ENCODE measurements around the gene SGK1.
"Not testable (repeated sequence)": the region's sequence is repeated elsewhere in the genome, so short reads cannot be mapped to it uniquely, and the experiment has no call there.

The SGK1 gene

DNA sequence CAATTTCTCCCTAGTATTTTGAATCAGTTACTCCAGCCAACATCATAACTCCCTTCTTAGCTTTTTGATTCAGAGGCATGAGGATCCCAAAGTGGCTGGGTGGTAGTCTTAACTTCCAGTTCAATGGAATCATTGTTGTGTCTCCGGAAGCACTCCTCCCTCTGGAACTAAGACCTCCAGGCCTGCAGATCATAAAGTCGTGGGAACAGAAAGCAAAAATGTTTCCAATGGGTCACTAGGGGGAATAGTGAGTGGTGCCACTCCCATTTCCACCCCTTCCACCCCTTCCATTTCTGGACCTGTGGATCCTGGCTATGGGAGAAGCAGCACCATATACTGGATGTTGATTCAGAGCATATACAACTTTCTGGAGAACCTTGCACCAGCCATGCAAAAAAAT lies 130.8 kb downstream of the SGK1 start:
- DNase-seq (ENCODE audit: low read depth): no peak

DNA sequence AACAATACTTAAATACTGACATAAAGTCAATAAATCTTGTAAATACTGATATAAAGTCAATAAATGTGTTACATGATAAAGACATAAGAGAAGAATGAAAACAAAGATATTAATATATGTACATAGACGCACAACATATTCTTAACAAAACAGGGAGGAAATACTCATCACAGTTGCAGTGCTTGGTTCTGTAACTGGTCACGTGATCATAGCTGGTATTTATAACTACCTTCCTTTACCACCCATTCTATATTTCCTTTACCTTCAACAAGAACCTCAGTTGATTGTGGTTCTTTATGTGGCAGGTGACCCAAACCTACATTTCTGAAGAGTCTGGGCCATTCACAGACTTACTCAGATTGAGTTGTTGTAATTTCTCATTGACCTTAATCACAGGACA lies 131.6 kb downstream of the SGK1 start:
- DNase-seq (ENCODE audit: low read depth): no peak

DNA sequence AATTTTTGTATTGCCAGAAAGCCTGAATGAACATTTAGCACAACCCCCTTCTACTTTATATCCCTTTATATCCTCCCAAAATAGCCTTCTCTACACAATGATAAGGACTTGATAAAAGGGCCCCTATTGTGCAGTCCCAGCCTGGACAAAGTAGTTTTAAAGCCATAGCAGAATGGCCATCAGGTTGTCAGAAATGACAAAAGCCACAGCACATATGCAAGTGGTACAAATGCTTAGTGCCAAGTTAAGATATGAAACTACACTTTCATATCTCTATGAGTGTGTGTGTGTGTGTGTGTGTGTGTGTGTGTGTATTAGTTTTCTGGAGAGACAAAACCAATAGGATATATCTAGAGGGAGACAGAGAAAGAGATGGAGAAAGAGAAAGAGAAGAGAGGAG lies 132.6 kb downstream of the SGK1 start:
- no peak for DNase-seq (ENCODE audit: low read depth)

DNA sequence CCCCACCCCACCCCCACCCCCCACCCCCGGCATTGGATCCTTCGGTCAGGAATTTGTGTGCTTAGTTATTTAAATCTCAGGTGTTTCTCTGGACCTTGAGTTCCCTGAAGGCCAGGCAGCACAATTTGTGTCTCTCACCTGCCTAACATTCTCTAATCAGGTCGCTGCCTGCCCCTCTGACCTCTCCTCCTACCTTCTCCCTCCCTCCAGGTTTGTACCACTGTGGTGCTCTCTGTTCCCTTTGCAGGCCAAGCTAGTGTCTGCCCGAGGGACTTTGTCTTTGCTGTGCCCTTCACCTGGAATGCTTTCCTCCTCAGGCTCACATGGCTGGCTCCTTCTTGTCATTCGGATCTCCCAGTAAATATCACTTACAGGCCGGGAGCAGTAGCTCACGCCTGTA lies 134.1 kb downstream of the SGK1 start:
- no peak for DNase-seq (ENCODE audit: low read depth)

DNA sequence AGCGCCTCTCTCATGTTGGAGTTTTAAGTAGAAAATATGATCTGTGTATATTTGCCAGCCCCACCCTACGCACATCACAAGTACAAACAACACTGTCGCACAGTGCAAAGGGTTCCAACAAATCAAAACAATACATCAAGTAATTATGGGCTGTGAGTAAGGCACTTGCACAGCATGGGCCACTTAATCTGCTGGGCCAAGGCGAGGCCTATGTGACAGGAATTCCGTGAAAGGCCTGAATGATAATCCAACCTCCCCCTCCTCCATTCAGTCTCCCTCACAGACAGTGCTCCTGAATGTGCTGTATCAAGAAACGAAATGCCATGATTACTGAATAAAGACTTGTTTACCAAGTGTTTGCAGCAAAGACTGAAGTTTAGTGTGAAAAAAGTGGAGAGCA lies 135.4 kb downstream of the SGK1 start:
- no peak for DNase-seq (ENCODE audit: low read depth)

DNA sequence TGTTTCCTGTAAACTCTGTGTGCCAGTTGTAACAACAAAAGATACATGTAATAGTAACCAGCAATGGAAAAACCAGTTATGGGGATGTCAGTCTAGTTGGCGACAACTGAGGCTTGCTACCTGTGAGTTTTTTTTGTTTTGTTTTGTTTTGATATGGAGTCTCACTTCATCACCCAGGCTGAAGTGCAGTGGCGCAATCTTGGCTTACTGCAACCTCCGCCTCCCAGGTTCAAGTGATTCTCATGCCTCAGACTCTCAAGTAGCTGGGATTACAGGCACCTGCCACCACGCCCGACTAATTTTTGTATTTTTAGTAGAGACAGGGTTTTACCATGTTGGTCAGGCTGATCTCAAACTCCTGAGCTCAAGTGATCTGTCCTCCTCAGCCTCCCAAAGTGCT lies 136.2 kb downstream of the SGK1 start:
- not testable (repeated sequence) for DNase-seq (ENCODE audit: low read depth)

DNA sequence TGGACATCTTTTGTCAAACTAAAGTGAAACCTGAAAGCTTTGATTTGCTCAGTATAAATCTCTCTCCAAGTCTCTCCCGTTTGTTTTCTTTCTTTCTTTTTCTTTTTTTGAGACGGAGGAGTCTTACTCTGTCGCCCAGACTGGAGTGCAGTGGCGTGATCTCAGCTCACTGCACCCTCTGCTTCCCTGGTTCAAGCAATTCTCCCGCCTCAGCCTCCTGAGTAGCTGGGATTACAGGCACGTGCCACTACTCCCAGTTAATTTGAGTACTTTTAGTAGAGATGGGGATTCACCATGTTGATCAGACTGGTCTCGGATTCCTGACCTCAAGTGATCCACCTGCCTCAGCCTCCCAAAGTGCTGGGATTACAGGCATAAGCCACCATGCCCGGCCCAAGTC lies 136.7 kb downstream of the SGK1 start:
- not testable (repeated sequence) for DNase-seq (ENCODE audit: low read depth)

DNA sequence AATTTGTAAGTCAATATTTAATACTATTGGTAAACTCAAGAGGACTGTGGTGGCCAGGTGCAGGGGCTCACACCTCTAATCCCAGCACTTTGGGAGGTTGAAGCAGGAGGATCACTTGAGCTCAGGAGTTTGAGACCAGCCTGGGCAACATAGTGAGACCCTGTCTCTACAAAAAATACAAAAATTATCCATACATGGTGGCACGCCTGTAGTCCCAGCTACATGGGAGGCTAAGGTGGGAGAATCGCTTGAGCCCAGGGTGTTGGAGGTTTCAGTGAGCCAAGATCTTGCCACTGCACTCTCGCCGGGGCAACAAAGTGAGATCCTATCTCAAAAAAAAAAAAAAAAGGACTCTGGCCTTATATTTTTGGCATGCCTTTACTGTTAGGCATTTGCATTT lies 137.4 kb downstream of the SGK1 start:
- not testable (repeated sequence) for DNase-seq (ENCODE audit: low read depth)

DNA sequence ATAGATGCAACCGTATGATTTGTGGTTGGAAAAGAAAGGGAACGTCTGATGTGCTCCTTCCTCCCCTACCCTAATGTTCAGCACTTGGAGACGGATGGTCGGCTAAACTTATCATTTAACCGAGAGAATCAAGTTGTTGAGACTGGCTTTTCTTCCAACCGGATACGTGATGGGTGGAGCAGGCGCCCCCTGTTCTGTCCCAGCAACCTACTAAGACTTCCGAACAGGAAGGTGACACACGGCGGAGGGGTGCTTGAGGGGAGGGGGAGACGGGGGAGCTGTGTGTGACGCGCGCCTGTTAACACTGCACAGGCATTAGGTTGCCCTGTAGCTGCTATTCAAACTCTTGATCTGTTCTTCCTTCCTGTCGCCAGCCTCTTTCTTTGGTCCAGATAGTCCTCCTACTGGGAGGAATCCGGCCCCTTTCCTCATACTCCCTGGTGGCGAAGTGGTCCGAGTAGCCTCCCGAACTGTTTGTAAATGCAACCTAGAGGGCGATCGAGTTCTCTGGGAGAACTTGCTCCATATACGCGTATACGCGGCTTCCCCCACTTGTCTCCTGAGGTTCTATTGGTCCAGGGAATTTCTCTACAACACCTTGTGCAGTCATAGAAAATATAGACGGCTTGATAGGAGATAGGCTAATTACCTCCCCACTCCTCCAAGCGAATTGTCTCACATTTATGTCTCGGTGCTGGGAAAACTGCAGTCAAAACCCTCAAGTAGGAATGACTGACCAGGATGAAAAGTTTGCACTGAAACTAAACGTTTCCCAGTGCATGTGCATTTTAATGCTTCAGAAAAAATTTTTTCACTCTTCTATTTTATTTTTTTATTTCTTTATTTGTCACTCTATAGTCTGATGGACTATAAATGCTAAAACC lies 139.5 kb downstream of the SGK1 start:
- DNase-seq (ENCODE audit: low read depth): peak; percentile 84

DNA sequence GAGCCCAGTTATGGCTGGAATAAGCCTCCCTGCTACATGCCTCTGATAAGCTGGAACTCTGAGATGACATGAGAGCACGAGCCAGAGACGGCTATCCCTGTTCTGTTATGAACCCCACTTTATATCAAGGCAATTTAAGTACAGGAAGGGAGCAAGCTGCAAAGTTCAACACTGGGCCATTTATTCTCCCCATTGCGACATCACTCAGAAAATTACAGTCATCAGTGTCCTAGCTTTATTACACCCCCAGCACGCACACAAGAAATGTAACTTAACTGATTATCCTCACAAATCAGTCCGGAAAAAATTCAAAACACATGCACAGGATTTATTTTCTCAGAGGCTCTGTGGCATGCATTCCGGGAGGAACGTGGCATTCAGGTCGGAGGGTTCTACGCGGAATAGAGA lies 140.2 kb downstream of the SGK1 start:
- peak; percentile 81 for DNase-seq (ENCODE audit: low read depth)

DNA sequence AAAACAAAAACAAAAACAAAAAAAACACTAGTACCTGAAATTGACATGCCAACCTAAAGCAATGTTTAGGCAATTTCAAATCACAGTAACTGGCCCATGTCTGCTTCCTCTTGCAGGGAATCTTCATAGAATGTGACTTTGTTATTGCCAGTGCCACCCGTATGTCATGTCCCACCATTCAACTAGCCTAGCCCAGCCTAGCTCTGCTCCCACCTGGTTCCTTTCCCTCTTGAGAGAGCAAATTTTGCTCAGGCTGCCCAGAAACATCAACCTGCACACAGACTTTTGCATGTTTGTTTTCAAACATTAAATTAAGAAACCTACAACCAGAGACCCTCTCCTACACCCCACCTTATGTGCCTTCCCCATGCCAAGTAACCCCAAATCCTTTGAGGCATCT lies 140.7 kb downstream of the SGK1 start:
- no peak for DNase-seq (ENCODE audit: low read depth)

DNA sequence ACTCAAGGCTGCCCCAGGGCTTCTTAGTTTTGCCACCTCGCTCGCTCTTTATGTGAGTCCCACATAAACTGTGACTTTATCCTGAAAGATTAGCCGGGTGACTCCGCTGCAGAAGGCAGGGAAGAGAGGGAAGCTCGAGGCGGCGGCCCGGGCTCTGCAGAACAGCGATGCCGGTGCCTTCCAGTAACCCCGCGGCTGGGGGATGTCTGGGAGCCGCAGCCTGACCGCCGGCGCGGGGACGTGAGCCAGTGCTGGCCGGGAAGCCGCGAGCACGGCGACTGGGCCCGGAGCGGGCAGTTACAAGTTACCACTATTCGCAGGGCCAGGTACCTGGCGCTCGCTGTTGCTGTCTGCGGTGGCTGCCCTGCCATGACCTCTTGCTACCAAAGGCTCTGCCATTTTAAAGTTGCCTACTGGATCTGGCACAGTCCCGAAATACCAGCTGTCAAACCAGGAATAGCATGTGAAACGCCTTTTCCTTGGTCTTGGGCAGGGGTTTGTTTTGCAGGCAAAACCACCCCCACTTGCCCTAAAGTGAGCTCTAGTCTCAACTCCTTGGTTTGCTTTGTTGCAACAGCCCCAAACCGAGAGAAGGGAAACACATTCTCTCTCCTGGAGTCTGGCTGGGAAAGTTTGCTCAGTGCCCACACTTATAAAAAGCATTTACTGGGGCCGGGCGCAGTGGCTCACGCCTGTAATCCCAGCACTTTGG lies 141.5 kb downstream of the SGK1 start:
- no peak for DNase-seq (ENCODE audit: low read depth)

DNA sequence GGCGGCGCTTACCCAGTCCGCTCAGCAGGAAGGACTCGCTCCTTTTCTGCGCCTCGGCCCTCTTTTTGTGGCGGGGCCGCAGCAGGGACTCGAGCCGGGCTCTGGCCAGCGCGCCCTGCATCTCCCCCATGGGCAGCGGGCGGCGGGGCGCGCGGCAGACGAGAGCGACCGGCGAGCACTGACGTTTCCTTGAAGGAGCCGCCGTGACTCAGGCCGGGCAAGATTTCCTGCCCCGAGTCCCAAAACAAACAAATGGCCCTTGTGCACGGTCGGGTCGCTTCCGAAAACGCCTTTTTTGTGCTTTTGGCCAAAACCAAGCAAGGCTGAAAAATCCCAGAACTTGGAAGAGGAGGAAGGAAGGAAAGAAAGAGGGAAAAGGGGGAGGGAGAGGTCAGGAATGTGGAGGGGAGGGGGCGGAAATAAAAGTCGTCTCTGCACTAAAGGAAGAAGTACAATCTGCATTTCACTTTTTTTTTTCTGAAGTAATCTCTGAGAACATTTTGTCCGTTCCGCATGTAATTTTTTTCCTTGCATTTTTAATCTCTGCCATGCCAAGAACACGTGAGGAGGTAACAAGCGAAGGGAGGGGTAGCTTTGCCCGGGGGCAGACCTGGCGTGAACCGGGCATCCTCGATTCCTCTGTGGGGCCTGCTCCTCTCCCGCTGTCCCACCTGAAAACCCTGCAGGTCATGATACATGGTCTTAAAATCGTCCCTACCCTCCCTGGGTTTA lies 142.2 kb downstream of the SGK1 start:
- DNase-seq (ENCODE audit: low read depth): no peak

DNA sequence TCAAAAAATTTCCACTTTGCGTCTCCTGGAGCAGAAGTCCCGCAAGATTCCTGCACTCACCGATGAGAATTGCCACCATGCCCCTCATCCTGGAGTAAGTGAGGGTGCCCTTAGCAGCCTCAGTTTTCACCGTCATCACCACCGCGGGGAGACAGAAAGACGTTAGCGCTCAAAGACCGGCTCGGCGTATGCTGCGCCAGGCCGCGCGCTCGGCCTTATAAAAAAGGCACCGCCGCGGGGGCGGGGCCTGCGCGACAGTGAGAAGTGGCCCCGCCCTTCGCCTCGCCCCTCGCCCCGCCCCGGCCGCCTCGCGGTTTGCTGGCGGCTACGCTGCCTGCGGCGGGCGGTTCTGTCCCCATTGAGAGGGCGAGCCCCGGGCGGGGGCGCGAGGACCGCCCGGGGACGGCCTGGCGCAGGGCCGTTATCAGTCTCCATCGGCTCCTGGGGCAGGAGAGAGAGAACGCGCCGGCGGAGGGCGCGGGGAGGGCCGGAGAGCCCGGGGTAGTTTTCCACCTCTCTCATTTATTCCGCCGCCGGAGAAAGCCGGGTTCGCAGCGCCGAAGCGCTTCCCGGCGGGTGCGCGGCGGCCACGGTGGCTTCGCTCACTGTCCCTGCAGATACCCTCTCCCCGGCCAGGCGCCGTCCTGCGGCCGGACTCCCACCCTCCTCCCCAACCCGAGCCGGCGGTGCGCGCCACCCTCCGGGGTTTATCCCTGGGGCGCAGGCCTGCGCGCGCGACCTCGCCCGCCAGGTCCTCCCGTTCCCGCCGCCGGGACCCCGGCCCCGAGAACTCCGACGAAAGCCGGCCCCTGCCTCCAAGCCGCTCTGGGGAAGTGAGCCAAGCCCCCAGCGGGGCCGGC lies 143.0 kb downstream of the SGK1 start:
- peak; percentile 46 for DNase-seq (ENCODE audit: low read depth)

DNA sequence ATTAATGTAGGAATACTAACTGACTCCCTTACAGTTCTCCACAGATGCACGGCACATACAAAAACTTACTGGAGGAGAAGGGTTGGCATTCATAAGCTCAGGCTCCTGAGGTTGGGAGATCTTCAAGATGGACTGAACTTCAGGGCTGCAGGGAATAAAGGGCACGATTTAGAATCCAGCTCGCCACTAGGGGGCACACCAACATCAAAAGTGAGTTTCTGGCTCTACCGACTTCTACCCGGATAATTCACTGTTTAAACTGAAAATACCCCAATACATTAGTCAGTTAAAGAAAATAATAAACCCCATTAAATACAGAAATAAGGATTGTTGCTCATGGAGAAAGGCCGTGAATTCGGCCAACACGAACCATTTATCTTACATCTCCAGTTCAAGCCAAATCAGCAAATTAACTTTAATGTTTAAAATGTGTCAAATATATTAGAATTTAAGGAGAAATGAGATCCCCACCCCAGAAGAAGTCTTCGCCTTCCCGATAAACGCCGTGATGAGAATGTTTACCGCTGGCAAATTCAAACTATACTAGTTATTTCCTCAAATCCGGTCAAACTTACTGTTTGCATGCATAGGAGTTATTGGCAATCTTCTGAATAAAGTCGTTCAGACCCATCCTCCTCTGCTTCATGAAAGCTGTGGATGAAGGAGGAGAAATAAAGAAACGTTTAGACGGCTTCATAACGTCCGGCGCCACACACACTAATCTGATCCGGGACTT lies 143.8 kb downstream of the SGK1 start:
- DNase-seq (ENCODE audit: low read depth): no peak

DNA sequence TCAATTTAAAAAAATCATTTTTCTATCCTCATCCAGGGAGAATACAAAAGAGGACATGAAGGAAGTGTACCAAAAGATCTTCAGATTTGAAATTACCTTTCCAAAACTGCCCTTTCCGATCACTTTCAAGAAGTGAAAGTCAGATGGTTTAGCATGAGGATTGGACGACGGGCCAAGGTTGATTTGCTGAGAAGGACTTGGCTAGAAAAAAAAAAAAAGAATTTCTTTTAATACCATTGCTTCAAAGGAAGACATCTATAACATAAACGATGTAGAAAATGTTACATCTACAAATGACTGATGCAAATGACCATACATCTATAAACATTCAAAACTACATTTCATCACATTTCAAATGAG lies 144.6 kb downstream of the SGK1 start:
- DNase-seq (ENCODE audit: low read depth): no peak

DNA sequence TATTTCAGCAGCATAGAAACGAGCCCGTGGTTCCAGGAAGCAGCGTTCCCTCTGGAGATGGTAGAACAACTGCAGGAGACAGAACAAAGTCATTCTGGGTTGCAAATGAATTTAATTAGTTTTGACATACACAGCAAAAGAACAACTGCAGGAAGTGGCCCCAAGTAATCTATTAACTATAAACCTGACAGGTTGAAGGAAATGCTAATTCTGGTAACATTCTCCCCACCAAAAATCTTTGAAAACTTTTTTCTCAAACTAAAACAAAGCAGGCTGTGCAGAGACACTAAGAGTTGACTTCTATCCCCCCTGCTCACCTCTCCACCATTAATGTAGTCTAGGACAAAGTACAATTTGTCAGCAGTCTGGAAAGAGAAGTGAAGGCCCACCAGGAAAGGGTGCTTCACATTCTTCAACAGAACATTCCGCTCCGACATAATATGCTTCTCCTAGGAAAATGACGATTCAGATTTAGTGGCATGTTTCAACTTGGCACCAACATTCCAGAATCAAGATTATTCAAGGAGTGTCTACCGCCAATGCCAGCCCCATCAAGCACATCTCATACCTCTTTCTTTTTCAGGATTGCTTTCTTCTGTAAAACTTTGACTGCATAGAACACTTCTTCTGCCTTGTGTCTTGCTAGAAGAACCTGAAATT lies 145.1 kb downstream of the SGK1 start:
- DNase-seq (ENCODE audit: low read depth): no peak

DNA sequence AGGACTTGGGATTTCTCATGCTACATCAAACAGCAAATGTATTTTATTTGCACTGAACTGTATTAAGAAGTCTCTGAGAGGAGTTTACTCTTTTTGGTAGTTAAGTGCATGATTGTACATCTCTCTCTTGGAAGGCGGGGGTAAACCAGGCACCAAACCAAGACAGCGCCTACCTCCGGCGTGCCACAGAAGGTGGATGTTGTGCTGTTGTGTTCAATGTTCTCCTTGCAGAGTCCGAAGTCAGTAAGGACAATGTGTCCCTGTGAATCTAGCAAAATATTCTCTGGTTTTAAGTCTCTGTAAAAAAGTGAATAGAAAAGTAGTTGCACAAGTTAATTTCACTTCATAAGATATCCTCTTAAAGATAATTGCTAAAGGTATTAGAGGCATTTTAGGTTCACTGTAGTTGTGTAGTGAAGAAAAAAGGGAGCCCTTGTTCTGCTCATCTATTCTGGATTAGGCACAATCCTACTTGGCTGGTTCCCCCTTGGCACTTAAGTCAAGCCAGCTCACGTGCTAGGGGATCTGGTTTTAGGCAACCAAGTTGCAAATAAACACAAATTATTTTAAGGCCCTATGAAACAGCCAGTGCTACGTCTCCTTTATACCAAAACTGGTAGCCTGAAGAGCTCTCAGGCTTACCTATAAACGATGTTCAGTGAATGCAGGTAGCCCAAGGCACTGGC lies 145.7 kb downstream of the SGK1 start:
- DNase-seq (ENCODE audit: low read depth): no peak

DNA sequence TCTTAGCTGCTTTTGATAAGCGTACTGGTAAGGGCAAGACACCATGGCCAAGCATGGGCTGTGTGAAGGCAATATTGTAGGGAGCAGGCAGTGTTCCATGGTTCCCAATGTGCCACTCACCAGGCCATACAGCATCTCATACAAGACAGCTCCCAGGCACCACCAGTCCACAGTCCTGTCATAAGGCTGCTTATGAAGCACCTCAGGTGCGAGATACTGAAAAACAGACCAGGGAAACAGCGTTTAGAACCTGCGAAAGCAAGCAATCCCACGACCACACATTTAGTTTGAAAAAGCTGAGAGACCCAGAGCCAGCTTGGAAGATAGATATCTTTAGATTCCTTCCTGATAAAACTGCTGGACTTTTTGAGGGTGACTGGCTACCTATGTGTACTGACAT lies 146.4 kb downstream of the SGK1 start:
- DNase-seq (ENCODE audit: low read depth): no peak

DNA sequence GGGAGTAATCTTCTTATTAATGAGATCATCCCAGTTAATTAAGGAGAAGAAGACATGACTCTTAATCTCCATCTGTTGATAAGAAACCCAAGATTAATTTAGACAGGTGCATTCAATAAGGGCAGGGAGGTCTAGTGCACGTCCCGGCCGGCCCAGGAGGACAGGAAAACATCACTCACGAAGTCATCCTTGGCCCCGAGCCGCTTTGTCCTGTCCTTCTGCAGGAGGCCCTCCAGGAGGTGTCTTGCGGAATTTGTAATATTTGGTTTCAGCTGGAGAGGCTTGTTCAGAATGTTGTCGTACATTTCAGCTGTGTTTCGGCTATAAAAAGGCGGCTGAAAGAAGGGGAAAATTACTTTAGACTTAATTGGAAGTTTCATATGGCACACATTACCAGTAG lies 147.1 kb downstream of the SGK1 start:
- no peak for DNase-seq (ENCODE audit: low read depth)

Data from GM04503 (cell line).